Putamen (tissue), 1 donor: Measurements from ENCODE around the gene NR6A1.
"Not testable (repeated sequence)": the region's sequence is repeated elsewhere in the genome, so short reads cannot be mapped to it uniquely, and the experiment has no call there.

ENCODE experiments used
- DNase-seq: peaks from one replicate; pipeline ENCODE4 v3.0.0-alpha.2; 2016; ENCODE audit warnings: low spot score

NR6A1 gene

DNA sequence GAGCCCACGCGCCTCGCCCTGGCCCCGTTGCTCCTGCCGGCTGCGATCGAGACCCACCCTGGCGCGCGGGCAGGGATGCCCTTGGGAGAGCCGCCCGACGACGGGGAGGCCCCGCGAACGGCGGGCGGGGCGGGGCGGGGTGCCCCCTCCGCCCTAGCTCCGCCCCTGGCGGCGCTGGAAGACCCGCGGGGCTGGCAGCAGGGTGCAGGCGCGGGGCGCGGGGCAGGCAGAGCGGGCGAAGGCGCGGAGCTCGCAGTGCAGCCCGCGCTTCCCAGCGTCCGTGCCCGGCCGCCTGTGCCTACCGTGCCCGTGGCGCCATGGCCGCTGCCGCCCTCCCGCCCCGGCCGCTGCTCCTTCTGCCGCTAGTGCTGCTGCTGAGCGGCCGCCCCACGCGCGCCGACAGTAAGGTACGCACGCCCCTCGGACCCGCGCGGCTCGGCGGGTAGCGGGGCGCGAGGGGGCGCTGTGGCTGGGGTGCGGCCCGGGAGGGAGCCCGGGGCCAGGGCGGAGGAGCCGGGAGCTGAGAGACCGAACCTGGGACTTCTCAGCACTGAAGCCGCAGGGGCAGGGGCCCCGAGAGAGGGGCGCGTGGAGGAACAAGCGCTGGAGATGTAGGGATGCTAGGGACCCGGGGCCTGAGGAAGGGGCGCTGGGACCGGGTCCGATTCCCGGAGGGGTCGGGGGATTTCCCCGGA lies 6.0 kb upstream of the NR6A1 start, which contains the start of gene OLFML2A:
OLFML2A (plus strand) TSS at position 180 of the 695 bp plus-strand sequence; CDS start at position 318, 138 bp downstream.
- DNase-seq = no peak

DNA sequence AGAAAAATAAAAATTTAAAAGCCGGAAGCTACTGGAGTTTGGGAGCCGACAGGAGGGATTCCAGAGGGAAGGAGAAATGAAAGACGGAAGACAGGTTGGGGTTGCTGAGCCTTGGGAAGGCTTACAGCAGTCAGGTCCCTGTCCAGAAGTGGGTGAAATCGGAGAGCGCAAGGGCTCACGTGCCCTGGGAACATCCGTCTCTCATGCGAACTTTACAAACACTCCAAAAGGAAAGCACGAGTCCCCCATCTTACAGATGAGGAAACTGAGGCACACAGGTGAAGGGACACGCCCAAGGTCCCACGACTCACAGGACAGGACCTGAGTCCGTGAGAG lies 5.5 kb upstream of the NR6A1 start:
- DNase-seq = no peak

DNA sequence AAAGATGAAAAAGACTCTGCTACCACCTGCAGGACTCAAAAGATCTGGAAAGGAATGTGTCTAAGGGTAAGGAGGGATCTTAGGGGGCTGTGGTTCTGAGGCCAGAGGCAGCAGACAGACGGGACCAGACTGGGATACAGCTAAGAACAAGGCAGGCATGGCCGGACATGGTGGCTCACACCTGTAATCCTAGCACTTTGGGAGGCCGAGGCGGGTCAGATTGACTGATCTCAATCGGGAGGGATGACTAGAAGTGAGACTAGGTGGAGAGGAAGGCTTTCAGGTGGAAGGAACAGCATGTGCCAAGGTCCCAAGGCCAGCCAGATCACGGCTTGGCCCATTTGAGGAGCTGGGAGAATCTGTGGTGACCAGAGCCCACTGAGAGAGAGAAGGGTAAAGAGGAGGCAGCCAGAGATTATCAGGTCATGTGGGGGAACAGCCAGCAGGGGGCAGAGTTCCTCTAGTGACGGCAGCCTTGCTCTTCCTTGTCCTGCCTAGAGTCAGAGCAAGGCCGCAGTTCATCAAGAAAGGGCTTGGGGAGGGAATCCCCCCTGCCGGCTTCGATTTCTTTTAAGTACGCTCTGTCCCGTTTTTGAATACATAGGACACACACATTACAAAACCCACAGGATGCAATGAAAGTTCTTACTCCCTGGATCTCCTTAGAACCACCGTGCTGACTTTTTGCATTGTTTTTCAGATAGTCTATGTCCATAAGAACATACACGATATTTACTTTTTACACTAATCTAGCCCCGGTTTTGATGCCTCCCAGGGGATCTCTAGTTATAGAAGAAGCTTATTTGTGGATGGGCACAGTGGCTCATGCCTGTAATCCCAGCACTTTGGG lies 3.2 kb upstream of the NR6A1 start:
- DNase-seq = peak; percentile 67

DNA sequence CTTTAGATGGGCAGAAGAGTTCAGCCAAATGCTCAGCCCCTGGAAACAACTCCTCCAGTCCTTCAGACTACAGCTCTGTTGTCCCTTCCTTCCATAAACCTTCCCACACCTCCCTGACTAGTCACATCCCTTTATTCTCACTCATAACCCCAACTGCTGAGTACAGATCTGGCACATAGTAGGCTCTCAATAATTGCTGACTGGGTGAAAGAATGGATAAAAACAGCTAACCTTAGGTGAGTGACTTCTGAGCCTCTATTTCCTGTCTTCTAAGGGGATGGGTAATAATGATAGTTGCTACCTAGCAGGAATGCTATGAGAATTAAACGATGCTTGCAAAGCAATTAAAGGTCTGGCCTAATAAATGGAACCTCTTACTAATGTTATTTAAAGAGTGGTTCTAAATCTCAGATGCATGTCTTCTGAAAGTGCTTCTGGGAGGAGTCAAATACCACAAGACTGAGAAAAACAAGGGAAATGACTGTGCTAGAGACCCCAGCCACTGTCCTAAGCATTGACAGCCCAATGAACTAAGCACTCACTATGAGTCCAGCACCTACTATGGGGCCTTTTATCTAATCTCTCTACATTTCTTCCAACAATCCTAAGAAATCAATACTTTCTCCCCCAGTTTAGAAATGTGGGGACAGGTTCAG lies 2.5 kb upstream of the NR6A1 start:
- no peak for DNase-seq

DNA sequence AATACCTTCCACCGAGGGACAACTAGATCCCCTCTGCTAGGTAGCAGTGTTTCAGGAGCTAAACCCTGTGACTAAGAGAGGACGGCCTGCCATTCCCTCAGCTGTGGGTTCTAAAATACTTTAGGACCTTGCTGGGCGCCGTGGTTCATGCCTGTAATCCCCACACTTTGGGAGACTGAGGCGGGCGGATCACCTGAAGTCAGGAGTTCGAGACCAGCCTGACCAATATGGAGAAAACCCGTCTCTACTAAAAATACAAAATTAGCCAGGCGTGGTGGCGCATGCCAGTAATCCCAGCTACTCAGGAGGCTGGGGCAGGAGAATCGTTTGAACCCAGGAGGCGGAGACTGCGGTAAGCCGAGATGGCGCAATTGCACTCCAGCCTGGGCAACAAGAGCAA lies 1.8 kb upstream of the NR6A1 start:
- DNase-seq = not testable (repeated sequence)

DNA sequence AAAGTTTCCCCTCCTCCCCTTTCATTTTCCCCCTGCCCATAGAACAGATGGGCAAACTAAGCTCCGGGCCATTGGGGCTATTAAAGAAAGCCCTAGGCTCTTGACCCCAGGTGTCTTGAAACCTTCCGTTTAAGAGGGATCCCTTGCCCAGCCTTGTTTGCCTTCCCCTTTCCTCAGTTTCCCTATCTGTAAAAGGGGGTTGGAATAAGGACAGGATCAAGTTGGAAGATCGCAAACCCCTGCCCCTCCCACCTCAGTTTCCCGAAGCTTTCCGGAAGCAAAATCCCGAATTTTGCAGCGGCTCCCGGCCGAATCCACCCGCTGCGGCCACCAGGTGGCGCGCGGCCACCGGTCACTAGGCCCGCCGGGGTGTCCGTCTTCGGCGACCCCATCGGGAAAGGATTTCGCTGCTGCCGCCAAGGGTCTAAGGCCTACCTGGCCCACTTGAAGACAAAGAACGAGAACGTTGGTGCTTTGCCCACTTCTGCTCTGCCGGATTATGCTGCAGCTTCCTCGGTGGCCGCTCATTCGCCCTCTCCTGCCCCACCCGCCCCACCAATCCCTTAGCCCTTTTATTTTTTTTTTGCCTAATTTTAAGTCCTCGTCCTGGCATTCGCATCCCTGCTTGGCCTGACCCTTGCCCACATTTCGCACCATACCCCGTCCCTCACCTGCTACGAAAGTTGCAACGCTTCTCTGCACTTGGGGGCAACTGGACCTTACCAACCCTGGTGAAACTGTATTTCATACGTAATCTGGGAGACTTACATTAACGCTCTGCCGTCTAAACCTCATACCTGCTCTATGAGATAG lies 962 bp upstream of the NR6A1 start:
- DNase-seq = peak; percentile 60

DNA sequence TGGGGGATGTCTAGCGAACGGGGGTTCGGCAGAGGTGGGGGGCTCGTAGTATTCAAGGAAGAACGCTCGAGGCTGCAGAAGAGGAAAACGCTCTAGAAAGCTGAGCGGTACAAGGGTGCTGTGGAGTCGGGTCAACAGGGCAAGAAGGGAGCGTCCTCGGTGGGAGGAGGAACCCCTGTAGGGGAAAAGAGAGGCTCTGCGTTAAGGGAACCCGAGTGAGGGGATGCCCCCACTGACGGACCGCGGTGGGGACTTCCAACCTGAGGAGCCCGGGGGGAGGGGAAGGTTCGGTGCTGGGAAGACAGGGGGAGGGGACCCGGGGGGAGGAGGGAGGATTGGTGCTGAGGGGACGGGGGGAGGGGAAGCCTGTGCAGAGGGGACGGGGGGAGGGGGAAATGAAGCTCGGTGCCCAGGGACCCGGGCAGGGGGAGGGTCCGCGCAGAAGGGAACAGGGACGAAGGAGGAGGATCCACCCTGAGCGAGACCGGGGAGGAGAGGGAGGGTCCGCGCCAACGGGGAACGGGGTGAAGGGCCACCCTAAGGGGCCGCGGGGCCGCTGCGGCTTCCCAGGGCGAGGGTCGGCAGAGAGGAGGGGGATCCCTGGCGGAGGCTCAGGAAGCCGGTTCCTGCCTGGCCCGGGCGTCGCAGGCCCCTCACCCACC lies 621 bp downstream of the NR6A1 start:
- DNase-seq = no peak

DNA sequence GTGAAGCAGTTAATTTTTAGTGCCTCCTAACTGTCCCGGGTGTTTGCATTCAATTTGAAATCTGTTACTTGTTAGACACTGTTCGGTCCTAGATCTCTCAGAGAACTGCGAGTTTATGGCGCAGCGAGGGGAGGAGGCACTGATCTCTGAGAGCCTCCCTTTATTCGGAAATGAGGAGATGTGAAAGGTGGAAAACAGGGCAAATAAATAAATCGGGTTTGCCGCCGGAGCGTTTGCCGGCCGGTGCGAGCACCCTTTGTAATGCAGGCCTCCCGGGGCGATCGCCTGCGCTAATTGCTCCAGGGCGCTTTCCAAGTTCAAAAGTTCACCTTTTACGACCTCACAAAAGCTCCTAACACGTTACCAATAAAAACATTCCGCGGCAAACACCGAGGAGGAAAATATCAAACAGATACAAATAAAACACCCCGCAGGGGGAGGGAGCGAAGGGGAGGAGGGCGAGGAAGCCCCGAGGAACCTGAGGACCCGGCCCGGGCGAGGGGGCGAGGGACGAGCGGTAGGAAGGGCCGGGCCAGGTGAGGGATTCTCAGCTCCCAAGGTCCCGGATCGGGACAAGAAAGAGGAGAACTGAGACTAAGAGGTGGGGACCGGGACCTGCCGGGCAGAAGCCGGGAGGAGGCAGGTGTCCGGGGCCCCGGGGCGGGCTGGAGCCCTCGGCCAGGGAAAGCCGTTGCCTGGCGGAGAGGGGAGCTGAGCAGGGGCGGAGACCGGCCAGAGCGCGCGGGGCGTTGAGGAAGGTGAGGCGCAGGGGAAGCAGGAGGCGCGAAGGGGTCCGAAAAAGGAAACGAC lies 1.4 kb downstream of the NR6A1 start:
- DNase-seq = no peak

DNA sequence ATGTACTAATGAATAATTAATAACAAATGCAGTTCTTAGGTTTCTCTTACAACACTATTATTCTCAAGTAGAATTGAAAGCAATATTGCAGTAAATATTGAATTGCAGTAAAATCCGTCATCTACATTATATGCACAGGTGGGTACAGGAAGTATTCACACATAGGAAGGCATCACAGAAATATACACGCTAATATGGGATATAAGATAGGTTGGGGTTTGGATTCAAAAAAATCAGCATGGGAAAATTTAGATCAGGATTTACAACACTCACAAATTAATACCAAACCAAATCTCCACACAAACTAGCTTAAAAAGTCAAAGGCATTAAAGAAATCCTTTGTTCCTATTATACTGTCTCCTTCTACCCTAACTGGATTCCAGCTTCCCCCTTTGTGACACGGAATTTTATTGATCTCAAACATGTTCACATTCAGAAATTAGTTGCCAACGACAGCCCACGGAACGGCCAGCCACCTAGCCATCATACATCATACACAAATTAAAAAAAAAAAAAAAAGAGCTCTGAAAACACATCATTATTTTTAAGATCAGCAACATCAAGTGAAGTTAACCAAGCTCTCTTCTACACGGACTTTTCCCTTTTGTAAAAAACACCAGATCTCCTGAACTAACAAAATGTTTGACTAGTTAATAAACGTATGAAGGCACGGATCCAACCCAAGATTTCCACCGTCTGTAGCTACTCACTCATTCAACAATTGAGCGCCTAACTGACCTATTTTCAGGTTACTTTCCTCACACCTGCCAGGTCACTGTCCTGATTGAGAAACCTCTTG lies 2.2 kb downstream of the NR6A1 start:
- DNase-seq = no peak

DNA sequence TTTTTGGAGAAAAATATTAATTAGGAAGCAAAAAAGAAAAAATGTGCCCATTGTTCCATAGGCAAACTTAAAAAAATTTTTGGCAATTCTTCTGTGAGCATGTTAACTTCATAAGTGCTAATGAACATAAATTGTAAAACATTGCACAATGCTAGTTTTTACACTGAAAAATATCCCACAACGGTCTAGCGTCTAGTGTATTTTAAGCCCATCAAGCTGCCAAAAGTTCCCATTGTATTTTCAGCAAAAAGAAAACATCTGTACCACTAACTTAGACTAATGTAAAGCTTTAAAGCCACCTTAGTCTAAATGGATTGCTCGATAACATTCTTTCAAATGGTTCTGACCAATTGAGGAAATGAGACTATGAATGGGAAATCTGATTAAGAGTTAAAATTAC lies 2.8 kb downstream of the NR6A1 start:
- DNase-seq = no peak

DNA sequence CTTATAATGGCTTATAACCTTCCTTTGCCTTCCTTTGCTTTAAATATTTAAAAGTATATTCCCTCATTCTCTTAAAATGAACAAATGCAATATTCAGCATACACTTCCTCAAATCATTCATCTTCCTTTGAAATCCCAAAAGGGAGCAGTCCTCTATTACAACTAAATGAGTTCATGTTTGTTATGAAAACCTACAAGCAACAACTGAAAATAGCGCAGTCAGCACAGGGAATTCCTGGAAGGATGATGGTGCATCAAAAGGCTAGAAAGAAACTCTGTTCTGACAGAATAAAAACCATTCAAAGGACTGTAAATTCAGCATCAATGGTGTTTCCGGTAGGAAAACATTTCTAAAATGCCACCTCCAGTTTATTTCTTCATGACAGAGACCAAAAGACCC lies 3.3 kb downstream of the NR6A1 start:
- DNase-seq = no peak

DNA sequence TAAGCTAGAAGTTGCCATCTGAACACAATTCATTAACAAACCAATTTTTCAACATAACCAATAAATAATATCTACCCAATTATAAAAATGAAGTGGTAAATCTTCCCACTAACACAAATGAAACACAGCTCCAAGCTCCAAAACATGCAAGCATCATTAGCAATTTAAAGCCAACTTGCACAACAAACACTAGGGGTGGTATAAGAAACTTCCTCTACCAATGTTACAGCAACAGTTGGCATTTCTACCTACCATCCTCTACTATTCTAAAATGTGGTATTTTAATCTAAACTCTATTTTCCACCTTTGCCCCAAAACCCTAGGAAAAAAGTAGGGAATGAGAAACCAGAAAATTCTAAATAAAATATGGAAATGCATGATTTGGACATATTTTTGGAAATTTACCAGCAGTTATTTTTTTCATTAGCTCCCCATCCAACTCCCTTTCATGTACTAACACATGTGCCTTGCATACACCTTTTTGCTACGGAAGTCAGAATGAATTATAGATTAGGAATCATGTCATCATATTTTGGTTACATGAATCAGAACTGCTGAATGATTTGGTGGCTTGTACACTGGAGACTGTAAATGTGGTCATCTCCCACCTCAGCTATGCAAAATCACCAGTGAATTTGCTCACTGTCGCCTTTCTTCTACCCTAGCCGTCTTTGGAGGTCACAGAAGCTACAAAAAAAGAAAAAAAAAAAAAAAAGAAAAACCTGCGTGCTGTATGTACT lies 4.1 kb downstream of the NR6A1 start:
- DNase-seq = no peak

DNA sequence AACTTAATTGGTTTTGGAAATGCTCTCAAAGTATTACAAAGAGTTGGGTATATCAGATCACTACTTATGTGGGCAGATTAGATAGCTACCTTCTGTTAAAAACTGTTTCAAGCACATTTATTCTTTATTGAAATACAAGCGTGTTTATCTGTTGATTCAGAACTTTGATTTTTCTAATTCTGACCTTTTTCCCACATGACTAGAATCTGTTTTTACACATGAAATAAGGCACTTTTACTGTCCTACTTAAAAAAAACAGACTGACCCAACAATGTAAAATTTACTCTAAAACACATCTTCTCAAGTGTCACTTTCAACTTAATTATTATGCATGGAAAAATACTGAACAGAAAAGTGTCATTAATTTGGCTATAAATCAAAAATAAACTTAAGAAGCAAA lies 4.8 kb downstream of the NR6A1 start:
- no peak for DNase-seq

DNA sequence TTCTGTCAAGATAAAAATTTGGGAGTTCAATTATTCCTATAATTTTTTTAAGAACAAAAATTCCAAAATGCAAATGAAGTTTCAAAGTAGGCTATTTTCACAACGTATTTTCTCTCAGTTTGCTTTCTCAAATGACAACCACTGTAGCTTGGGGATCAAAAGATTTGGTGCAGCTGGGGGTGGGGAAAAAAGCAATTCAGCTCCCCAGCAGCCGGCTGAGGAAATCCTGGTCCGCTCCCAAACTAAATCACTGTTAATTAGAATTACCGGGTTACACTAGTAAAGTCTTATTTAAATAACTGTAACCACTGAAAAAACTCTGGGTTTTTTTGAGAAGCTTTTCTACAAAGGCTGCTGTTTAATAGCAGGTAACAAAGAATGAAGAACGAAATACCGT lies 5.7 kb downstream of the NR6A1 start:
- DNase-seq = no peak

DNA sequence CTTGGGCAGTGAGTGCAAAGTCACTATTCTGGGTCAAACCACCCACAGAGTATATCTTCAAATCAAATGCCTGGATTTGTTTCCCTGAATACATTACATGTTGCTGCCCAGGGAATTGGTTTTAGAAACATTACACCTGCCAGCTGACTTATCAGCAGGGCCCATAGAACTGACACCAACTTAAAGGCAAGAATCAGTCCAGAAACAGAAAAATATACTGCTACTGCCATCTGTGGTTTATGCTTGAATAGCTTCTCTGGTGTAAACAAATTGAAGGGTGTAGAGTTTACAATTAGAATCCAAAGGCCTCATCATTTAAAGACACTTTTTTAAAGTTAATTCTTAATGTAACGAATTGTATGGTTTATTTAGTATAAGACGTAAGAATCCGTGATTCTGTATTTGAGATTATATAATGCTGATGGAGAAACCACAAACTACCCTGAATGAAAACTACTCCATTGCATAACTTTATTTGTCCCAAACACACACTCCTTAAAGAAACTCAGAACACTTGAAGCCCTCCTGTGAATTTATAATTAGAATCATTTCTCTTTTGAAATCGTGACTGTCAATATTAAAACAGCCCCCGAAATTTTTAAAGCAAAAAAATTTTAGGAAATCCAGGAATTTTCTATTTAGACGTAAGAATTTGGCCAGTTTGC lies 6.2 kb downstream of the NR6A1 start:
- DNase-seq = no peak

DNA sequence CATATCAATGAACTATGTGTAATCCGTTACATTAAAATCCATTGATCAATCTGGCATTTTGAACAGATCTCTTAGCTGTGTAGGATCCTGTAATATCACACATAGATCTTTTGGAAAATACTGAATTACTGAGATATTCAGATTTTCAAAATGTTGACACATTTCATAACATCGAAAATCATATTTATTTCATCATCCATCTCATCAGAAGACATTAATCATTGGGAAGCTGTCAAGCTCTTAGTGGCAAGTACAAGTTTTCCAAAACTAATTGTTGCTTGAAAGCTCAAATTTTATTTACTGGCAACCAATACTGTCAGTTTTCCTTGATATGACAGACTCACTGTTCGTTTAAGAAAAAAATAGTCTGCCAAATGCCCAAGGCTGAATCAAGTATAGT lies 8.5 kb downstream of the NR6A1 start:
- no peak for DNase-seq

DNA sequence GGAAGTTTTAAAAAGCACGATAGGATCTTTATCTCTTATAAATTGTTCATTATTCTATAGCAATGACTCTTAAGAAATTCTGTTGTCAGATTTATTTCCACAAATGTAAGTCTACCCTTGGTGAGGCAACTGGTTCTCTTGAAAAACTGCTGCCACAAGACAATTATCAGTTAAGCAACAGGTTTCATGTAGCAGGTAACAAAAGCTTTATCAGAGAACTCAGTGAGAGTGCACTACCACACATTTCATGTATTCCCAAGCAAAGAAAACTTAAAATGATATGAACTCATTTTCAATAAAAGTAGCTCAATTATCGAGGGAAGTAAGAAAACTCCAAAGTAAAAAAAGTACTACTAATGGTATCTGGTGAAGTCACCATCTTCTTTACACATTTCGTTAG lies 9.4 kb downstream of the NR6A1 start:
- DNase-seq = no peak

DNA sequence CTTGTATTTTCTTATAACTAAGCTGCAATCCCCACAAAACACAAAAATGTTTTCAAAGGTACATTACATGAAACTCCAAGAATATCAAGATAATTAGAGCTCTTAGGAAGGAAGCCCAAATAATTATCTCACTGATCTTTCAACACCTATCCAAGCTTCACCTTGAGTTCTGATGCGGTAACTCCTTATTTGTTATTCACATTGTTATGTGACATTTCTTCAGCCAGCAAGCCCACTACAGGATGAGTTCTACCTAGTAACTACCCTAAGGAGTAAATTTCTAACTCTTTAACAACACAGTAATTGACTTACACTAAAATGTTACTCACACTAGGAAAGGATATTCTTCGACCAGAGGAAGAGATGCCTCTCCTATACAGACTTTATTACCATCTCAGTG lies 9.9 kb downstream of the NR6A1 start:
- DNase-seq = no peak

DNA sequence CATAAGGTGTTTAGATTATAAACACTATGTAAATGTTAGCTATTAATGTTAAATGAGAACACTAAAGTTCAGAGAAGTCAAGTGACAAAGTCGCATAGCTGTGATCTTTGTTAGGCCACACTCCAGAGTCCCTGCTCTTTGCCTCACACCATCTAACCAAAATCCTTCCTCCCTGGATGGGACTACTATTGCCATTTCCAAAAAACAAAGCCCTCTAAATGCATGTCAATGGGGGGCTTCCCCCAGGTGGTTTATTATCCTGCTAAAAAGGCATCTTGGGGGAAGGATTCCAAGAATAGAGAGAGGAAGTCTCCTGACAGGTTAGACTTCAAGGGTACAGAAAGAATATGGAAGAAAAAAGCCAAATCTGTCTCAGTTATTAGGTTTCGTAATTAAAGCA lies 10.4 kb downstream of the NR6A1 start:
- DNase-seq = no peak
